Endometrial microvascular endothelial cells (primary cell): ENCODE results near the gene PITPNM3. TPM values are rescaled to one million over a fixed set of nuclear protein-coding genes. Genes with fewer than 3 reads are reported as not detected.

ENCODE experiments used
- in situ Hi-C: cut with HindIII; loops from 2 replicates; pipeline ENCODE4 v1.10.0; 2017; ENCODE audit warnings: low sequenced_read_pairs, low pct_unique_long_range_greater_than_20kb; ENCODE audit errors: inconsistent ontology term
- total RNA-seq: library from RNA; depleted of rRNA; stranded (reverse); fragments of >200 nt; gene quantifications from one replicate; pipeline ENCODE4 v1.2.3, GENCODE V29; 2015; ENCODE audit errors: inconsistent ontology term

Gene PITPNM3
- total RNA-seq, 1 donor from 2014 or later: 0.09 TPM

- in situ Hi-C loops: no loop called here
Observed at GRCh38 chr17:6534846-6535514, 21.4 kb downstream of the PITPNM3 start.

GRCh38 chr17:6532441-6532885, 23.9 kb downstream of the PITPNM3 start:
- in situ Hi-C loops: no loop called here

- in situ Hi-C loops: no loop called here
Observed at GRCh38 chr17:6531575-6531974, 24.8 kb downstream of the PITPNM3 start.

GRCh38 chr17:6530324-6530920, 25.9 kb downstream of the PITPNM3 start:
- in situ Hi-C loops: no loop called here

GRCh38 chr17:6528557-6528956, 27.8 kb downstream of the PITPNM3 start:
- in situ Hi-C loops: no loop called here

GRCh38 chr17:6526362-6527152, 29.8 kb downstream of the PITPNM3 start:
- in situ Hi-C loops: no loop called here

- in situ Hi-C loops: no loop called here
Observed at GRCh38 chr17:6525731-6526130, 30.6 kb downstream of the PITPNM3 start.

- in situ Hi-C loops: no loop called here
Observed at GRCh38 chr17:6525141-6525540, 31.2 kb downstream of the PITPNM3 start.

GRCh38 chr17:6524520-6524919, 31.8 kb downstream of the PITPNM3 start:
- in situ Hi-C loops: no loop called here

- in situ Hi-C loops: no loop called here
Observed at GRCh38 chr17:6523809-6524355, 32.5 kb downstream of the PITPNM3 start.

GRCh38 chr17:6523330-6523729, 33.0 kb downstream of the PITPNM3 start:
- in situ Hi-C loops: no loop called here

- in situ Hi-C loops: no loop called here
Observed at GRCh38 chr17:6521586-6521985, 34.8 kb downstream of the PITPNM3 start.

GRCh38 chr17:6517062-6517461, 39.3 kb downstream of the PITPNM3 start:
- in situ Hi-C loops: no loop called here

- in situ Hi-C loops: no loop called here
Observed at GRCh38 chr17:6514371-6514770, 42.0 kb downstream of the PITPNM3 start.

GRCh38 chr17:6512552-6512951, 43.8 kb downstream of the PITPNM3 start:
- in situ Hi-C loops: no loop called here

- in situ Hi-C loops: no loop called here
Observed at GRCh38 chr17:6510321-6510977, 45.9 kb downstream of the PITPNM3 start.

GRCh38 chr17:6509921-6510320, 46.4 kb downstream of the PITPNM3 start:
- in situ Hi-C loops: no loop called here

GRCh38 chr17:6509031-6509771, 47.2 kb downstream of the PITPNM3 start:
- in situ Hi-C loops: no loop called here
